Measurements from ENCODE around the gene CACFD1. TPM values are rescaled to one million over a fixed set of nuclear protein-coding genes. Genes with fewer than 3 reads are reported as not detected.
A peak's percentile ranks its signal among the peaks of the same experiment; 100 is the strongest.

Gene CACFD1
- total and polyA plus RNA-seq, 2 of the 13 experiments (the other 11 are each of a cell fraction or from before 2014, with no cell fraction given), result 13.8 to 14.6 TPM

GRCh38 chr9:133459476-133460404, at the start of gene CACFD1 (continued):
- TF ChIP-seq ZNF737 (CRISPR knock-in tag; IDR thresholded peaks at IDR 0.05; ENCODE audit: borderline replicate concordance) (no peak), ZKSCAN5 (CRISPR knock-in tag; IDR thresholded peaks at IDR 0.05) (no peak), NKX3-1 (CRISPR knock-in tag; IDR thresholded peaks at IDR 0.05) (no peak), ELK4 (CRISPR knock-in tag; IDR thresholded peaks at IDR 0.05; ENCODE audit: borderline replicate concordance) (no peak), ZNF12 (CRISPR knock-in tag; IDR thresholded peaks at IDR 0.05) (no peak), EHMT2 (IDR thresholded peaks at IDR 0.05; ENCODE audit: borderline replicate concordance, low read depth, low read length) (no peak), KDM5B (CRISPR knock-in tag; IDR thresholded peaks at IDR 0.05; ENCODE audit: borderline replicate concordance) (no peak), ARNT (IDR thresholded peaks at IDR 0.05) (no peak), SAFB2 (CRISPR knock-in tag; IDR thresholded peaks at IDR 0.05; ENCODE audit: borderline replicate concordance, low read depth) (peak; percentile 58; the same call in 1 of the 2 replicates), HOMEZ (CRISPR knock-in tag; IDR thresholded peaks at IDR 0.05; ENCODE audit: low read depth) (no peak), ZNF138 (CRISPR knock-in tag; IDR thresholded peaks at IDR 0.05; ENCODE audit: low read depth) (no peak), ZNF672 (CRISPR knock-in tag; IDR thresholded peaks at IDR 0.05) (no peak), CHD4 (IDR thresholded peaks at IDR 0.05; ENCODE audit: borderline replicate concordance, low read length) (no peak), ZNF513 (CRISPR knock-in tag; conservative IDR thresholded peaks at IDR 0.05) (no peak), RFXANK (CRISPR knock-in tag; IDR thresholded peaks at IDR 0.05) (no peak), ZC3H13 (CRISPR knock-in tag; IDR thresholded peaks at IDR 0.05) (no peak), KAT2B (IDR thresholded peaks at IDR 0.05; ENCODE audit: borderline replicate concordance, low read depth, low read length) (no peak), FOXO4 (CRISPR knock-in tag; conservative IDR thresholded peaks at IDR 0.05) (no peak), RAD21 (CRISPR knock-in tag; IDR thresholded peaks at IDR 0.05) (peak; percentile 56; the same call in 1 of the 2 replicates), RFX3 (CRISPR knock-in tag; IDR thresholded peaks at IDR 0.05) (peak; percentile 59; the same call in 1 of the 2 replicates), KDM1A (CRISPR knock-in tag; IDR thresholded peaks at IDR 0.05) (no peak), RXRB (CRISPR knock-in tag; IDR thresholded peaks at IDR 0.05; ENCODE audit: borderline replicate concordance) (no peak), ZFYVE20 (CRISPR knock-in tag; IDR thresholded peaks at IDR 0.05; ENCODE audit: borderline replicate concordance, low read depth) (no peak), HDAC2 (CRISPR knock-in tag; IDR thresholded peaks at IDR 0.05) (no peak), KLF9 (CRISPR knock-in tag; IDR thresholded peaks at IDR 0.05; ENCODE audit: low read depth) (peak; percentile 19; the same call in 1 of the 2 replicates), TOE1 (CRISPR knock-in tag; IDR thresholded peaks at IDR 0.05) (no peak), ZBTB42 (CRISPR knock-in tag; IDR thresholded peaks at IDR 0.05) (no peak)

Data from HepG2 (cell line).